Glutamatergic neuron (in vitro differentiated cells): ENCODE results near the gene PDLIM1. TPM values are rescaled to one million over a fixed set of nuclear protein-coding genes. Genes with fewer than 3 reads are reported as not detected.
"Not testable (repeated sequence)": the region's sequence is repeated elsewhere in the genome, so short reads cannot be mapped to it uniquely, and the experiment has no call there.

Source experiments
- DNase-seq: peaks from one replicate; pipeline ENCODE4 v3.0.0; 2022
- H3K27ac Mint-ChIP-seq: one replicate; pipeline ENCODE4 v1.8.0; 2020; ENCODE audit warnings: mild to moderate bottlenecking, mixed read lengths, inconsistent platforms; ENCODE audit not compliant: unreplicated experiment
- H3K27me3 Mint-ChIP-seq: one replicate; pipeline ENCODE4 v1.8.0; 2020; ENCODE audit warnings: mild to moderate bottlenecking, moderate library complexity, mixed read lengths, inconsistent platforms; ENCODE audit not compliant: unreplicated experiment
- H3K36me3 Mint-ChIP-seq: one replicate; pipeline ENCODE4 v1.8.0; 2020; ENCODE audit warnings: mild to moderate bottlenecking, mixed read lengths, inconsistent platforms; ENCODE audit not compliant: unreplicated experiment
- H3K4me1 Mint-ChIP-seq: one replicate; pipeline ENCODE4 v1.8.0; 2020; ENCODE audit warnings: mild to moderate bottlenecking, low read depth, mixed read lengths, inconsistent platforms; ENCODE audit not compliant: unreplicated experiment
- H3K4me3 Mint-ChIP-seq: one replicate; pipeline ENCODE4 v1.8.0; 2020; ENCODE audit warnings: mild to moderate bottlenecking, mixed read lengths, inconsistent platforms; ENCODE audit not compliant: unreplicated experiment
- H3K9me3 Mint-ChIP-seq: one replicate; pipeline ENCODE4 v1.8.0; 2020; ENCODE audit warnings: mild to moderate bottlenecking, moderate library complexity, mixed read lengths, inconsistent platforms; ENCODE audit not compliant: unreplicated experiment
- CTCF ChIP-seq: fragments of 200-600 bp; sonication (generic); IDR thresholded peaks from one replicate; pipeline ENCODE4 v1.5.0; 2021; ENCODE audit not compliant: partially characterized antibody, unreplicated experiment
- total RNA-seq: library from RNA; stranded (reverse); fragmentation: NEBNext Ultra II Directional; extraction: Animal tissue kit (Norgen Biotek cat#: 25700); gene quantifications from one replicate; pipeline ENCODE4 v1.2.1, GENCODE V29; 2021; ENCODE audit not compliant: unreplicated experiment

Gene PDLIM1
- total RNA-seq, 1 donor from 2014 or later, result 6.4 TPM

- no peaks in the 10 kb centered on the region for H3K36me3 Mint-ChIP-seq
These were observed 55.9 kb downstream of the PDLIM1 start for GRCh38 chr10:95234951-95235350.

GRCh38 chr10:95233377-95234034, 57.3 kb downstream of the PDLIM1 start:
- peaks cover 3% of the 10 kb centered on the region for H3K27me3 Mint-ChIP-seq
- H3K4me1 Mint-ChIP-seq, result peaks cover 19% of the 10 kb centered on the region
- H3K9me3 Mint-ChIP-seq, result peaks cover 10% of the 10 kb centered on the region
- no peak for TF ChIP-seq CTCF
- no peak overlapping the region for H3K4me3 Mint-ChIP-seq
- DNase-seq, result no peak
- no peak overlapping the region for H3K27ac Mint-ChIP-seq
- H3K36me3 Mint-ChIP-seq, result no peaks in the 10 kb centered on the region

More at GRCh38 chr10:95234951-95235350, 55.9 kb downstream of the PDLIM1 start:
- no peak overlapping the region for H3K4me3 Mint-ChIP-seq
- DNase-seq, result no peak
- H3K27ac Mint-ChIP-seq, result no peak overlapping the region
- no peak for TF ChIP-seq CTCF
- peaks cover 3% of the 10 kb centered on the region for H3K27me3 Mint-ChIP-seq
- H3K9me3 Mint-ChIP-seq, result peaks cover 10% of the 10 kb centered on the region
- H3K4me1 Mint-ChIP-seq, result peaks cover 10% of the 10 kb centered on the region

GRCh38 chr10:95230677-95231586, 59.9 kb downstream of the PDLIM1 start:
- peaks cover 10% of the 10 kb centered on the region for H3K9me3 Mint-ChIP-seq
- peak overlapping the region; percentile 94 for H3K27ac Mint-ChIP-seq
- H3K27me3 Mint-ChIP-seq, H3K36me3 Mint-ChIP-seq: not testable (repeated sequence)
- peaks cover 19% of the 10 kb centered on the region for H3K4me1 Mint-ChIP-seq
- peak overlapping the region; percentile 99 for H3K4me3 Mint-ChIP-seq
- peak; percentile 77 for DNase-seq

- H3K4me3 Mint-ChIP-seq, result peak overlapping the region; percentile 99
- no peak for DNase-seq
- H3K36me3 Mint-ChIP-seq, result no peaks in the 10 kb centered on the region
- no peak for TF ChIP-seq CTCF
- peaks cover 9% of the 10 kb centered on the region for H3K9me3 Mint-ChIP-seq
- H3K4me1 Mint-ChIP-seq, result peaks cover 19% of the 10 kb centered on the region
- H3K27ac Mint-ChIP-seq, result peak overlapping the region; percentile 94
- peaks cover 3% of the 10 kb centered on the region for H3K27me3 Mint-ChIP-seq
These were observed 60.8 kb downstream of the PDLIM1 start for GRCh38 chr10:95229724-95230627.

- not testable (repeated sequence) for H3K27ac Mint-ChIP-seq, DNase-seq
These were observed 61.7 kb downstream of the PDLIM1 start for GRCh38 chr10:95228934-95229723.

More at GRCh38 chr10:95228934-95229723, 61.7 kb downstream of the PDLIM1 start:
- H3K4me3 Mint-ChIP-seq, result peak overlapping the region; percentile 99
- H3K27me3 Mint-ChIP-seq, H3K9me3 Mint-ChIP-seq, H3K36me3 Mint-ChIP-seq: not testable (repeated sequence)
- peaks cover 19% of the 10 kb centered on the region for H3K4me1 Mint-ChIP-seq
